OCI-LY3 (cell line): ENCODE data around the gene UPB1.

Source experiments
- H2AFZ ChIP-seq: fragments of 200-600, 300-600 bp; shearing (Covaris generic); 2 replicates; pipeline ENCODE4 v1.6.0; 2014; ENCODE audit warnings: antibody characterized with exemption, low read depth, low read length
- H3K27ac ChIP-seq: fragments of 200-600, 300-600 bp; sonication (generic); 2 replicates; pipeline ENCODE4 v1.5.1; 2014; ENCODE audit warnings: mild to moderate bottlenecking, low read length, moderate library complexity, mixed read lengths
- H3K27me3 ChIP-seq: fragments of 200-600, 300-600 bp; sonication (generic); 2 replicates; pipeline ENCODE4 v1.6.1; 2014; ENCODE audit warnings: low read depth, low read length, mixed read lengths
- H3K36me3 ChIP-seq: fragments of 200-600, 300-600 bp; sonication (generic); replicated peaks from 2 replicates; pipeline ENCODE3; 2014; ENCODE audit warnings: low read depth, low read length, mixed read lengths
- H3K4me1 ChIP-seq: fragments of 300-600, 200-600 bp; sonication (generic); 2 replicates; pipeline ENCODE4 v1.6.1; 2014; ENCODE audit warnings: low read length, mixed read lengths
- H3K4me2 ChIP-seq: fragments of 200-600, 300-600 bp; sonication (generic); 2 replicates; pipeline ENCODE4 v1.6.1; 2014; ENCODE audit warnings: low read length, mixed read lengths
- H3K4me3 ChIP-seq: fragments of 300-600, 200-600 bp; sonication (generic); 2 replicates; pipeline ENCODE4 v1.5.1; 2014; ENCODE audit warnings: antibody characterized with exemption, mild to moderate bottlenecking, low read length, moderate library complexity
- H3K79me2 ChIP-seq: fragments of 300-600, 200-600 bp; shearing (Covaris generic); 2 replicates; pipeline ENCODE4 v1.6.1; 2014; ENCODE audit warnings: mild to moderate bottlenecking, low read length, mixed read lengths
- H3K9ac ChIP-seq: fragments of 300-600, 200-600 bp; shearing (Covaris generic); 2 replicates; pipeline ENCODE4 v1.6.0; 2014; ENCODE audit warnings: mild to moderate bottlenecking, low read length, moderate library complexity
- H3K9me3 ChIP-seq: fragments of 200-600, 300-600 bp; shearing (Covaris generic); 2 replicates; pipeline ENCODE4 v1.6.1; 2014; ENCODE audit warnings: low read length, mixed read lengths; ENCODE audit not compliant: insufficient read depth
- H4K20me1 ChIP-seq: fragments of 200-600, 300-600 bp; sonication (generic); 2 replicates; pipeline ENCODE4 v1.6.1; 2016; ENCODE audit warnings: low read length, mixed read lengths; ENCODE audit not compliant: insufficient read depth
- CTCF ChIP-seq: fragments of 200-600, 300-600 bp; sonication (generic); IDR thresholded peaks from 2 replicates; pipeline ENCODE4 v1.5.1; 2014; ENCODE audit warnings: antibody characterized with exemption, low read length, low read depth
- EZH2phosphoT487 ChIP-seq: fragments of 200-600 bp; shearing (Covaris generic); IDR thresholded peaks from 2 replicates; pipeline ENCODE4 v1.6.1; 2018; ENCODE audit warnings: antibody characterized with exemption, mixed run types, low read depth

The UPB1 gene

GRCh38 chr22:24553597-24554312 is 58.6 kb downstream of the UPB1 start:
- Histone ChIP-seq H3K4me1 (peaks cover 24% of the 10 kb centered on the region), H4K20me1 (peaks cover 29% of the 10 kb centered on the region), H2AFZ (no peak overlapping the region), H3K27me3 (no peaks in the 10 kb centered on the region), H3K4me2 (peak overlapping the region; percentile 94), H3K27ac (peak overlapping the region; percentile 66; the same call in 1 of the 2 replicates), H3K79me2 (peaks cover 86% of the 10 kb centered on the region), H3K36me3 (peaks cover 20% of the 10 kb centered on the region), H3K9me3 (no peaks in the 10 kb centered on the region), H3K9ac (peak overlapping the region; percentile 98), H3K4me3 (peak overlapping the region; percentile 94)
- TF ChIP-seq CTCF (no peak), EZH2phosphoT487 (no peak)

- Histone ChIP-seq H4K20me1 (peaks cover 27% of the 10 kb centered on the region), H3K27ac (peak within 1 kb of the TSS; percentile 86), H3K9me3 (no peaks in the 10 kb centered on the region), H3K4me1 (peaks cover 24% of the 10 kb centered on the region), H3K27me3 (no peaks in the 10 kb centered on the region), H3K9ac (peak within 1 kb of the TSS; percentile 98), H3K4me2 (peak within 1 kb of the TSS; percentile 98), H2AFZ (peak within 1 kb of the TSS; percentile 82), H3K79me2 (peaks cover 89% of the 10 kb centered on the region), H3K4me3 (peak within 1 kb of the TSS; percentile 94), H3K36me3 (peaks cover 28% of the 10 kb centered on the region)
- TF ChIP-seq CTCF (no peak), EZH2phosphoT487 (no peak)
Observed at GRCh38 chr22:24554313-24555164, 59.4 kb downstream of the UPB1 start, which contains the start of gene GUCD1. Gene GUCD1, minus strand, starts transcription at chr22:24555138. Its CDS starts 147 bp downstream, at chr22:24554991.

DNA sequence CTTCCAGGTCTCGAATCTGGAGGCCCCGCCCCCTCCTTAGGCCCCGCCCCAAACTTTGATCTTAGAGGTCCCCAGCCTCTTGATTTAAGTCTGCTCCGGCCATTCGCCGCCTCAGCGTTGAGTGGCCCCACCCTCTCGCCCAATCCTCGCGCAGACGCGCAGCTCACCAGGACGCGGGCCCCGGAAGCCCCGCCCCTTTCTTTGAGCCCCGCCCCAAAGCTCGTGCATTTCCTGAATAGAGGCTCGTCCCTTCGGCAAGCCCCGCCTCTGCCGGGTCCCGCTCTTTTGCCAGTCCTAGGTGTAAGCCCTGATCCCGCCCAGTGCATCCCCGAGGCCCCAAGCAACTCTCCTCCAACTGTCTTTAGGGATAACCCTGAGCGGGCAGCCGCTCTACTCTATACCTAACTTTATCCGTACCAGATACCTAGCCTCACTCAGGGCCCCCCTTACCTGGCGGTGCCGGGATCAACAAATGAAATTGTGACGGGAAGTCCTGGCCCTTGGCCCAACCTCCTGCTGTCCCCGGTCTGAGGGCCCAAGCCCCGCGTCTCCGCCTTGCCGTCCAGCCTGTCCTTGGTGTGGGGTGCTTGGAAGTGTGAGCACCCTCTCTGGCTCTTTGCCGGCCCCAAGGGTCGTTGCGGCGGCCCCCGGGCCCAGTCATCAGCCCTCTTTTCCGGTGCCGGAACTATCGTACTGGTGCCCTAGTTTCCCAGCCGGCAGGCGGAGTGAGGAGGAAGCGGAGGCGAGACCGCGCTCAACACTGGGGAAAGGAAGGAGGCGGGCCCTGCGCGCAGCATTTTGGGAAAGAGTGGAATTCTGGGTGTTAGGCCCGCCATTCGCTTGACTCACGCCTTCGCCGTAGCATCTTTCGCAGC is 60.3 kb downstream of the UPB1 start, which contains the start of gene SNRPD3:
Gene SNRPD3, plus strand, starts transcription at position 835 of the 875 bp plus-strand sequence. CDS start 1,676 bp downstream, outside the sequence.
- peaks cover 24% of the 10 kb centered on the region for H3K4me1 ChIP-seq
- peaks cover 21% of the 10 kb centered on the region for H4K20me1 ChIP-seq
- peak within 1 kb of the TSS; percentile 98 for H3K9ac ChIP-seq
- peak within 1 kb of the TSS; percentile 82 for H2AFZ ChIP-seq
- no peak for TF ChIP-seq CTCF
- no peaks in the 10 kb centered on the region for H3K9me3 ChIP-seq
- peaks cover 91% of the 10 kb centered on the region for H3K79me2 ChIP-seq
- peak within 1 kb of the TSS; percentile 94 for H3K4me3 ChIP-seq
- H3K4me2 ChIP-seq, result peak within 1 kb of the TSS; percentile 98
- peak within 1 kb of the TSS; percentile 86 for H3K27ac ChIP-seq
- no peaks in the 10 kb centered on the region for H3K27me3 ChIP-seq
- peaks cover 30% of the 10 kb centered on the region for H3K36me3 ChIP-seq
